GM12892 (cell line): ENCODE measurements around the gene JOSD1.

Experiments used
- POLR2A ChIP-seq: IDR thresholded peaks from 2 replicates; pipeline ENCODE4 v1.6.1; 2011; ENCODE audit warnings: low read depth, low read length, control low read depth
- POLR2AphosphoS5 ChIP-seq: IDR thresholded peaks from 2 replicates; pipeline ENCODE4 v1.6.1; 2011; ENCODE audit warnings: low read depth, low read length, control low read depth
- TAF1 ChIP-seq: IDR thresholded peaks from 2 replicates; pipeline ENCODE4 v1.6.1; 2011; ENCODE audit warnings: low read depth, mild to moderate bottlenecking, control low read depth, low read length, borderline replicate concordance

- TF ChIP-seq POLR2A, result no peak
- no peak for TF ChIP-seq POLR2AphosphoS5
- TF ChIP-seq TAF1, result no peak
Observed at GRCh38 chr22:38731703-38732161, 31.0 kb upstream of the JOSD1 start.
